ENCODE data around the gene BANF2. TPM values are rescaled to one million over a fixed set of nuclear protein-coding genes. Genes with fewer than 3 reads are reported as not detected.

Gene BANF2
- total and polyA plus RNA-seq, 9 donors = not detected

GRCh38 chr20:17673084-17673483 lies 26.7 kb upstream of the BANF2 start:
- intact Hi-C loops (cut with DNase I) = no loop called here
- no peaks in the 10 kb centered on the region for H3K9me3 ChIP-seq
- TF ChIP-seq CTCF (IDR thresholded peaks at IDR 0.05) (no peak), POLR2A (IDR thresholded peaks at IDR 0.05) (no peak), EP300 (IDR thresholded peaks at IDR 0.05) (no peak)
- H3K4me1 ChIP-seq (ENCODE audit: insufficient read depth) = peaks cover 11% of the 10 kb centered on the region
- WGBS, 3 donors = 87 to 91% (median 90%) methylated on average over 7 of the region's 7 CpGs
- no peaks in the 10 kb centered on the region for H3K27me3 ChIP-seq
- no peak for DNase-seq
- H3K4me3 ChIP-seq = no peak overlapping the region
- H3K36me3 ChIP-seq = no peaks in the 10 kb centered on the region
- H3K27ac ChIP-seq = no peak overlapping the region

GRCh38 chr20:17674722-17675518 lies 24.8 kb upstream of the BANF2 start:
- 52 to 57% (median 56%) methylated on average over 9 of the region's 9 CpGs for WGBS, 3 donors

GRCh38 chr20:17675519-17676377 lies 24.0 kb upstream of the BANF2 start:
- H3K9me3 ChIP-seq = no peaks in the 10 kb centered on the region
- H3K27ac ChIP-seq = no peak overlapping the region
- WGBS, 3 donors = 81 to 86% (median 83%) methylated on average over 13 of the region's 13 CpGs
- intact Hi-C loops (cut with DNase I) = loop anchor here in 1 of 4 donors (5.0 kb wide), 1 partner anchor 212 kb away; no protein-coding TSS in a partner anchor
- no peaks in the 10 kb centered on the region for H3K27me3 ChIP-seq
- TF ChIP-seq EP300 (IDR thresholded peaks at IDR 0.05) (no peak), POLR2A (IDR thresholded peaks at IDR 0.05) (no peak), CTCF (IDR thresholded peaks at IDR 0.05) (no peak)
- peaks cover 9% of the 10 kb centered on the region for H3K4me1 ChIP-seq (ENCODE audit: insufficient read depth)
- H3K36me3 ChIP-seq = no peaks in the 10 kb centered on the region
- H3K4me3 ChIP-seq = no peak overlapping the region
- no peak for DNase-seq

More at GRCh38 chr20:17674722-17675518, 24.8 kb upstream of the BANF2 start:
- Histone ChIP-seq H3K27me3 (no peaks in the 10 kb centered on the region), H3K36me3 (no peaks in the 10 kb centered on the region), H3K9me3 (no peaks in the 10 kb centered on the region), H3K4me1 (ENCODE audit: insufficient read depth) (peaks cover 9% of the 10 kb centered on the region), H3K27ac (no peak overlapping the region), H3K4me3 (no peak overlapping the region)
- no peak for DNase-seq
- TF ChIP-seq POLR2A (IDR thresholded peaks at IDR 0.05) = no peak
- TF ChIP-seq EP300 (IDR thresholded peaks at IDR 0.05) = no peak
- no peak for TF ChIP-seq CTCF (IDR thresholded peaks at IDR 0.05)
- intact Hi-C loops (cut with DNase I) = loop anchor here in 1 of 4 donors (5.0 kb wide), 1 partner anchor 212 kb away; no protein-coding TSS in a partner anchor

- H3K4me1 ChIP-seq (ENCODE audit: insufficient read depth) = peaks cover 9% of the 10 kb centered on the region
- no peak for TF ChIP-seq CTCF (IDR thresholded peaks at IDR 0.05)
- TF ChIP-seq EP300 (IDR thresholded peaks at IDR 0.05) = no peak
- no peak for TF ChIP-seq POLR2A (IDR thresholded peaks at IDR 0.05)
- H3K27me3 ChIP-seq = no peaks in the 10 kb centered on the region
- H3K4me3 ChIP-seq = no peak overlapping the region
- 85 to 95% (median 88%) methylated on average over 4 of the region's 4 CpGs for WGBS, 3 donors
- no peaks in the 10 kb centered on the region for H3K36me3 ChIP-seq
- DNase-seq = no peak
- no peak overlapping the region for H3K27ac ChIP-seq
- H3K9me3 ChIP-seq = no peaks in the 10 kb centered on the region
- intact Hi-C loops (cut with DNase I) = loop anchor here in 1 of 4 donors (5.0 kb wide), 1 partner anchor 211 kb away; no protein-coding TSS in a partner anchor
Measured at GRCh38 chr20:17676378-17676759, 23.4 kb upstream of the BANF2 start.

All from ovary (tissue), 9 donors.